Osteoblast (primary cell): ENCODE results near the gene MNDA. TPM values are rescaled to one million over a fixed set of nuclear protein-coding genes. Genes with fewer than 3 reads are reported as not detected.

ENCODE experiments used
- DNase-seq: peaks from one replicate; pipeline ENCODE4 v3.0.0; 2011; ENCODE audit warnings: low spot score, mixed read lengths; ENCODE audit not compliant: insufficient read length; ENCODE audit errors: missing footprints
- H2AFZ ChIP-seq: 2 replicates; pipeline ENCODE4 v1.6.0; 2011; ENCODE audit warnings: mild to moderate bottlenecking, low read length
- H3K27ac ChIP-seq: 2 replicates; pipeline ENCODE4 v1.5.1; 2011; ENCODE audit warnings: mild to moderate bottlenecking, low read depth, low read length, moderate library complexity
- H3K27me3 ChIP-seq: 2 replicates; pipeline ENCODE4 v1.6.0; 2012; ENCODE audit warnings: mild to moderate bottlenecking, control low read depth, inconsistent platforms, low read length, moderate library complexity; ENCODE audit not compliant: insufficient read depth
- H3K36me3 ChIP-seq: 2 replicates; pipeline ENCODE4 v1.5.1; 2011; ENCODE audit warnings: mild to moderate bottlenecking, low read length, control low read depth, moderate library complexity; ENCODE audit not compliant: insufficient read depth
- H3K4me1 ChIP-seq: 2 replicates; pipeline ENCODE4 v1.5.1; 2011; ENCODE audit warnings: mild to moderate bottlenecking, low read length, control low read depth, moderate library complexity; ENCODE audit not compliant: insufficient read depth
- H3K4me2 ChIP-seq: 2 replicates; pipeline ENCODE4 v1.6.0; 2011; ENCODE audit warnings: mild to moderate bottlenecking, low read length; ENCODE audit not compliant: insufficient read depth
- H3K4me3 ChIP-seq: fragments of 200-600 bp; sonication (generic); 3 replicates; pipeline ENCODE4 v1.5.1; 2012; ENCODE audit warnings: mild to moderate bottlenecking, low read length, inconsistent platforms; ENCODE audit not compliant: insufficient read depth
- H3K79me2 ChIP-seq: 2 replicates; pipeline ENCODE4 v1.6.0; 2012; ENCODE audit warnings: mild to moderate bottlenecking, low read length, control low read depth, inconsistent platforms; ENCODE audit not compliant: insufficient read depth
- H3K9me3 ChIP-seq: 2 replicates; pipeline ENCODE4 v1.5.1; 2011; ENCODE audit warnings: low read depth, low read length, control low read depth
- H4K20me1 ChIP-seq: 2 replicates; pipeline ENCODE4 v1.6.0; 2012; ENCODE audit warnings: mild to moderate bottlenecking, low read length, control low read depth; ENCODE audit not compliant: insufficient read depth
- CTCF ChIP-seq: IDR thresholded peaks from 2 replicates; pipeline ENCODE4 v1.5.1; 2011; ENCODE audit warnings: mild to moderate bottlenecking, low read depth, low read length, moderate library complexity; ENCODE audit errors: extremely low read depth
- total RNA-seq: library from RNA; depleted of rRNA; stranded (reverse); fragments of >200 nt; gene quantifications from 2 replicates; pipeline ENCODE4 v1.2.3, GENCODE V29; 2012

The MNDA gene
- total RNA-seq, 1 donor, result under 0.01 TPM

DNA sequence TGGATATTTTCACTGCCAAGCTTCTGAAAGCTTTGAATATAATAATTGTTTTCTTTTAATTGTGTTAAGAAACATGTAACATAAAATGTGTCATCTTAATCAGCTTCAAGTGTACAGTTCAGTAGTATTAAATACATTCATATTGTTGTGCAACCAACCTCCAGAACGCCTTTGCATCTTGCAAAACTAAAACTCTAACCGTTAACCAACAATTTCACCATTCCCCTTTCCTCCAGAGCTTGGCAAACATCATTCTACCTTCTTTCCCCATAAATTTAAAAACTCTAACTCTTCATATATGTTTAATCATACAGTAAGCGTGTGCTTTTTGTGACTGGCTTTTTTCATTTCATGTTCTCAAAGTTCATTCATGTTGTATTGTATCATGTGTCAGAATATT, 2.1 kb downstream of the MNDA start:
- H3K36me3 ChIP-seq, result no peaks in the 10 kb centered on the region
- H4K20me1 ChIP-seq, result no peaks in the 10 kb centered on the region
- H3K4me2 ChIP-seq, result no peak overlapping the region
- H2AFZ ChIP-seq, result no peak overlapping the region
- H3K9me3 ChIP-seq, result no peaks in the 10 kb centered on the region
- TF ChIP-seq CTCF, result no peak
- no peaks in the 10 kb centered on the region for H3K79me2 ChIP-seq
- DNase-seq, result no peak
- H3K27ac ChIP-seq, result no peak overlapping the region
- no peak overlapping the region for H3K4me3 ChIP-seq
- H3K4me1 ChIP-seq, result no peaks in the 10 kb centered on the region
- H3K27me3 ChIP-seq, result no peaks in the 10 kb centered on the region

DNA sequence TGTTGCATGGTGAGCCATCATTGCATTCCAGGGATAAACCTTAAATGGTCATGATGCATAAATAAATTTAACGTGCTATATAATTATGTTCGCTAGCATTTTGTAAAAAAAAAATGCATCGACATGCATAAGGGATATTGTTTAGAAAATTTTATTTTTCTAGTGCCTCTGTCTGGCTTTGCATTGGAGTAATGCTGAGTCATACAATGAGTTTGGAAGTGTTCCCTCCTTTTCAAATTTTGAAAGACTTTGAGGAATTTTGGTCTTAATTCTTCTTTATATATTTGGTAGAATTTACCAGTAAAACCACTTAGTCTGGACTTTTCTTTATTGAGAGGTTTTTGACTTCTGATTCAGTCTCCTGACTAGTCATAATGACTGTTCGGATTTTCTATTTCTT, 4.9 kb downstream of the MNDA start:
- Histone ChIP-seq H3K4me3 (no peak overlapping the region), H3K27ac (no peak overlapping the region), H3K27me3 (no peaks in the 10 kb centered on the region), H3K79me2 (no peaks in the 10 kb centered on the region), H3K36me3 (no peaks in the 10 kb centered on the region), H3K9me3 (no peaks in the 10 kb centered on the region), H4K20me1 (no peaks in the 10 kb centered on the region), H3K4me2 (no peak overlapping the region), H3K4me1 (no peaks in the 10 kb centered on the region), H2AFZ (no peak overlapping the region)
- no peak for TF ChIP-seq CTCF
- no peak for DNase-seq

- no peaks in the 10 kb centered on the region for H3K9me3 ChIP-seq
- H3K4me3 ChIP-seq, result no peak overlapping the region
- H3K4me1 ChIP-seq, result no peaks in the 10 kb centered on the region
- DNase-seq, result no peak
- H4K20me1 ChIP-seq, result no peaks in the 10 kb centered on the region
- no peaks in the 10 kb centered on the region for H3K79me2 ChIP-seq
- no peak overlapping the region for H3K4me2 ChIP-seq
- no peak overlapping the region for H2AFZ ChIP-seq
- no peaks in the 10 kb centered on the region for H3K36me3 ChIP-seq
- no peak overlapping the region for H3K27ac ChIP-seq
- H3K27me3 ChIP-seq, result no peaks in the 10 kb centered on the region
- no peak for TF ChIP-seq CTCF
These were observed 7.5 kb downstream of the MNDA start for GRCh38 chr1:158838660-158839059.

DNA sequence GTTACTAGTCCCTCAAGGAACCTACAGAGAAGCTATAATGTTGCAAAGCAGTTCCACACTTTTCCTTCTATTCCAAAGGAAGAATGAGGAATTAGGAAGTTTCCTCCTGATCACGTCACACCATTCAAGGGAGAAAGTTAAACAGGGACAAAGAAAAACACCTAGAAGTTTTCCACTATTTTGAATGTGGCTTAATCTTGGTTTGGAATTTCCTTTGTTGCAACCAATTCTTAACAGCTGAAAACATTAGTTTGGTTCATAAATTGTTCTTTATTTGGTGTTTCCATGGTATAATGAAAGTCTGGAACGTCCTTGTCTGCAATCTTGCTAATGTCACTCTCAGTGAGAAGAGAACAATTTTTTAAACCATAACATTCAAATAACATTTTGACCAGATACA, 8.4 kb downstream of the MNDA start:
- H3K36me3 ChIP-seq, result no peaks in the 10 kb centered on the region
- H3K4me1 ChIP-seq, result no peaks in the 10 kb centered on the region
- no peaks in the 10 kb centered on the region for H4K20me1 ChIP-seq
- no peak overlapping the region for H3K4me3 ChIP-seq
- H3K4me2 ChIP-seq, result no peak overlapping the region
- no peak overlapping the region for H2AFZ ChIP-seq
- DNase-seq, result no peak
- H3K27ac ChIP-seq, result no peak overlapping the region
- no peak for TF ChIP-seq CTCF
- H3K79me2 ChIP-seq, result no peaks in the 10 kb centered on the region
- no peaks in the 10 kb centered on the region for H3K9me3 ChIP-seq
- no peaks in the 10 kb centered on the region for H3K27me3 ChIP-seq
